MM.1S (cell line): ENCODE results near the gene ZFR2.

Source experiments
- DNase-seq: peaks from one replicate; pipeline ENCODE4 v3.0.0-alpha.2; 2015
- H2AFZ ChIP-seq: fragments of 300-600 bp; sonication (generic); 2 replicates; pipeline ENCODE4 v1.6.0; 2016; ENCODE audit warnings: antibody characterized with exemption, low read length
- H3F3A ChIP-seq: fragments of 300-600 bp; sonication (generic); 2 replicates; pipeline ENCODE4 v1.6.1; 2016; ENCODE audit warnings: mild to moderate bottlenecking, antibody characterized with exemption, low read length, moderate library complexity, mixed read lengths; ENCODE audit not compliant: insufficient read depth
- H3K27ac ChIP-seq: fragments of 300-600 bp; sonication (generic); 2 replicates; pipeline ENCODE4 v1.5.1; 2016; ENCODE audit warnings: mild to moderate bottlenecking, low read length
- H3K27me3 ChIP-seq: fragments of 300-600 bp; sonication (generic); replicated peaks from 2 replicates; pipeline ENCODE4 v1.6.0; 2016; ENCODE audit warnings: low read length; ENCODE audit not compliant: insufficient read depth
- H3K36me3 ChIP-seq: fragments of 300-600 bp; sonication (generic); replicated peaks from 2 replicates; pipeline ENCODE4 v1.6.1; 2016; ENCODE audit warnings: mild to moderate bottlenecking, low read length, mixed read lengths; ENCODE audit not compliant: insufficient read depth
- H3K4me1 ChIP-seq: fragments of 300-600 bp; sonication (generic); 2 replicates; pipeline ENCODE4 v1.6.1; 2016; ENCODE audit warnings: low read length, mixed read lengths
- H3K4me2 ChIP-seq: fragments of 300-600 bp; sonication (generic); 2 replicates; pipeline ENCODE4 v1.6.0; 2016; ENCODE audit warnings: low read depth, low read length
- H3K4me3 ChIP-seq: fragments of 300-600 bp; sonication (generic); 2 replicates; pipeline ENCODE4 v1.5.1; 2016; ENCODE audit warnings: low read length, mixed read lengths
- H3K79me2 ChIP-seq: fragments of 300-600 bp; sonication (generic); 2 replicates; pipeline ENCODE4 v1.6.1; 2016; ENCODE audit warnings: mixed run types, low read length, mixed read lengths
- H3K9ac ChIP-seq: fragments of 300-600 bp; sonication (generic); 2 replicates; pipeline ENCODE4 v1.6.1; 2016; ENCODE audit warnings: low read length, mixed read lengths
- H3K9me2 ChIP-seq: fragments of 300-600 bp; sonication (generic); replicated peaks from 2 replicates; pipeline ENCODE4 v1.6.1; 2016; ENCODE audit warnings: mild to moderate bottlenecking, low read length, mixed read lengths; ENCODE audit not compliant: insufficient read depth
- H3K9me3 ChIP-seq: fragments of 300-600 bp; sonication (generic); replicated peaks from 2 replicates; pipeline ENCODE4 v1.6.1; 2016; ENCODE audit warnings: mild to moderate bottlenecking, low read length, mixed read lengths; ENCODE audit not compliant: insufficient read depth
- H4K20me1 ChIP-seq: fragments of 300-600 bp; sonication (generic); 2 replicates; pipeline ENCODE4 v1.6.1; 2016; ENCODE audit warnings: mild to moderate bottlenecking, low read length, moderate library complexity, mixed read lengths; ENCODE audit not compliant: insufficient read depth
- CTCF ChIP-seq: fragments of 300-600 bp; sonication (generic); IDR thresholded peaks from 2 replicates; pipeline ENCODE4 v1.5.1; 2016; ENCODE audit warnings: antibody characterized with exemption, low read length, mixed read lengths
- EZH2 ChIP-seq: fragments of 300-600 bp; sonication (generic); optimal IDR thresholded peaks from 2 replicates; pipeline ENCODE3; 2017; ENCODE audit warnings: low read depth, mild to moderate bottlenecking, antibody characterized with exemption, low read length, mixed read lengths
- EZH2phosphoT487 ChIP-seq: fragments of 300-600 bp; sonication (generic); IDR thresholded peaks from 2 replicates; pipeline ENCODE4 v1.6.1; 2018; ENCODE audit warnings: antibody characterized with exemption, low read length

The ZFR2 gene

GRCh38 chr19:3792114-3792513 lies 76.7 kb downstream of the ZFR2 start:
- H3K36me3 ChIP-seq, result no peaks in the 10 kb centered on the region
- no peak overlapping the region for H3K4me3 ChIP-seq
- no peak overlapping the region for H3K27ac ChIP-seq
- H3K27me3 ChIP-seq, result peaks cover 91% of the 10 kb centered on the region
- H3K4me2 ChIP-seq, result no peak overlapping the region
- H3F3A ChIP-seq, result no peaks in the 10 kb centered on the region
- DNase-seq, result no peak
- H4K20me1 ChIP-seq, result no peaks in the 10 kb centered on the region; the same call in 1 of the 2 replicates
- H3K4me1 ChIP-seq, result no peaks in the 10 kb centered on the region
- no peak overlapping the region for H3K9ac ChIP-seq
- H3K9me3 ChIP-seq, result no peaks in the 10 kb centered on the region
- no peaks in the 10 kb centered on the region for H3K79me2 ChIP-seq
- H2AFZ ChIP-seq, result no peak overlapping the region
- no peaks in the 10 kb centered on the region for H3K9me2 ChIP-seq
- TF ChIP-seq EZH2 (no peak), CTCF (no peak), EZH2phosphoT487 (no peak)

- no peaks in the 10 kb centered on the region for H3K36me3 ChIP-seq
- no peak overlapping the region for H3K4me2 ChIP-seq
- TF ChIP-seq CTCF (no peak), EZH2phosphoT487 (no peak), EZH2 (no peak)
- H2AFZ ChIP-seq, result no peak overlapping the region
- DNase-seq, result no peak
- no peaks in the 10 kb centered on the region for H3K4me1 ChIP-seq
- peaks cover 87% of the 10 kb centered on the region for H3K27me3 ChIP-seq
- no peaks in the 10 kb centered on the region for H3K9me3 ChIP-seq
- no peak overlapping the region for H3K4me3 ChIP-seq
- no peak overlapping the region for H3K9ac ChIP-seq
- no peaks in the 10 kb centered on the region; the same call in 1 of the 2 replicates for H4K20me1 ChIP-seq
- H3K79me2 ChIP-seq, result no peaks in the 10 kb centered on the region
- H3F3A ChIP-seq, result no peaks in the 10 kb centered on the region
- H3K27ac ChIP-seq, result no peak overlapping the region
- H3K9me2 ChIP-seq, result no peaks in the 10 kb centered on the region
These were observed 77.9 kb downstream of the ZFR2 start for GRCh38 chr19:3790941-3791340.

GRCh38 chr19:3790209-3790734 lies 78.6 kb downstream of the ZFR2 start:
- no peak for DNase-seq
- Histone ChIP-seq H3K4me1 (no peaks in the 10 kb centered on the region), H3K9me2 (no peaks in the 10 kb centered on the region), H3K4me2 (no peak overlapping the region), H3F3A (no peaks in the 10 kb centered on the region), H3K36me3 (no peaks in the 10 kb centered on the region), H2AFZ (no peak overlapping the region), H3K27me3 (peaks cover 87% of the 10 kb centered on the region), H3K4me3 (no peak overlapping the region), H3K9ac (no peak overlapping the region), H3K79me2 (no peaks in the 10 kb centered on the region), H4K20me1 (no peaks in the 10 kb centered on the region), H3K27ac (no peak overlapping the region), H3K9me3 (no peaks in the 10 kb centered on the region)
- TF ChIP-seq CTCF (no peak), EZH2phosphoT487 (no peak), EZH2 (no peak)
